EL (cell line): ENCODE data around the gene LKAAEAR1.
"Not testable (repeated sequence)": the region's sequence is repeated elsewhere in the genome, so short reads cannot be mapped to it uniquely, and the experiment has no call there.

ENCODE experiments used
- DNase-seq: peaks from one replicate; pipeline ENCODE4 v3.0.0-alpha.2; 2016

LKAAEAR1 gene, protein sequence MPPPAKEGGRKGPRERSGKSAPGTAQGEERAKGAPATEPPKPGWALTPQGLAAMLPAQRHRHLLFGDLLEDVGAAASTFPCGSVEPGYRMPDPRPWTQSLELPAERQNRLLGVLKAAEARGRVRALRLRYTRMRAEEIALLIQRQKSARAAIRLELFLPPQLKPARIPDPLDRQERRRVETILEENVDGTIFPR

DNA sequence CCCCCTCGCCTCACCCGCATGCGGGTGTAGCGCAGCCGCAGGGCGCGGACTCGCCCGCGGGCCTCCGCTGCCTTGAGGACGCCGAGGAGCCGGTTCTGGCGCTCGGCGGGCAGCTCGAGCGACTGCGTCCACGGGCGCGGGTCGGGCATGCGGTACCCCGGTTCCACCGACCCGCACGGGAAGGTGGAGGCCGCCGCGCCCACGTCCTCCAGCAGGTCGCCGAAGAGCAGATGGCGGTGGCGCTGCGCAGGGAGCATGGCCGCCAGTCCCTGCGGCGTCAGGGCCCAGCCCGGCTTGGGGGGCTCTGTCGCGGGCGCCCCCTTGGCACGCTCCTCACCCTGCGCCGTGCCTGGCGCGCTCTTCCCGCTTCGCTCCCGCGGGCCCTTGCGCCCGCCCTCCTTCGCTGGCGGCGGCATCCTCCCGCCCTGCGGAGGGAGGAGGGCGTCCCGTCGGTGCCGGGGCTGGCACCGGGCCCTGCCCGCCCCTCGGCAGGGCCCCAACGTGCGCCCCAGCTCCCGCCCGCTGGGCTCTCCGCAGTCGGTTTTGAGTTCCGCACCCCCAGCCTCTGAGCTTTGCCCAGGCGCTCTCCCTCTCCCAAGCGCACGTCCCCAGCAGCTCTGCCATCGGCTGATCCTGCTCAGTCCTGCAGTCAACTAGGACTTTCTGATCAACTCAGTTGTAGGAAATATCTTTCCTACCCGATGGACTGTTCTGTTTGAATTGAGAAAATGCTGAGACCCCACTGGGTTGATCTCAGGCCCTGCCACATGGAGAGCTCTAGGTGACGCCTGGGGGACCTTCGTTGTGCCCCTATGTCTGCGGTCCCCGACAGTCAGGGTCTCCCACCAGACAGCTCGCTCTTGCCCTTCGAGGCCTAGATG is at the start of gene LKAAEAR1:
Gene LKAAEAR1 (minus strand): TSS at position 595 of the 881 bp plus-strand sequence. CDS start 179 bp downstream, at position 416.
- DNase-seq, result no peak

DNA sequence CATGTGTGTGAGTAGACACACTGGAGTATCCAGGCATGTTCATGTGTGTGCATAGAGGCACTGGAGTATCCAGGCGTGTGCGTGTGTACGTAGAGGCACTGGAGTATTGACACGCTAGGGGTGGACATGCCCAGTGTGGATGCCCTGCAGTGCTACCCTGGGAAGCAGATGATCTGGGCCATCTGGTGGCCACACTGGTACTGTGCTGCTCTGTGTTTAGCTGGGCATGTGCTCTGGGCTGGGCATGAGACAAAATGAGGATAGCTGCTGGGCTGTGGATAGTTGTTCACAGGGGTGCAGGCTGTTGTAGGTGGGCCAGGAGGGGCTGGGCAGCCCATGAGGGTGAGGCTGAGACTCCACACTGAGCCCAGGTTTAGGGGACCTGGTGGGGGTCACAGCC is 47.2 kb upstream of the LKAAEAR1 start:
- DNase-seq, result peak; percentile 29

DNA sequence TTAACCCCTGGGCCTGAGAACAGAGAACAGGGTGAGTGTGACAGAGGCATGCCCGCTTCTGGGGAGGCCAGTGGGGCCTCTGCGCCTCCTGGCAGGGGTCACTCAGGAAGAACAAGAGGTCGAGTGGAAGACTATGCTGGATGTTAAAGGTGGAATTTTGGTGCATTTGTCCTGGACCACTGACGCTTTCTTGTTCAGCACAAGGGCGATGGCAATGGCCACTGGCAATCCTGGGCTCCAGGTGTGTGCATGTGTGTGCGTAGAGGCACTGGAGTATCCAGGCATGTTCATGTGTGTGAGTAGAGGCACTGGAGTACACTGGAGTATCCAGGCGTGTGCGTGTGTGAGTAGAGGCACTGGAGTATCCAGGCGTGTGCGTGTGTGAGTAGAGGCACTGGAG is 46.7 kb upstream of the LKAAEAR1 start:
- no peak for DNase-seq

DNA sequence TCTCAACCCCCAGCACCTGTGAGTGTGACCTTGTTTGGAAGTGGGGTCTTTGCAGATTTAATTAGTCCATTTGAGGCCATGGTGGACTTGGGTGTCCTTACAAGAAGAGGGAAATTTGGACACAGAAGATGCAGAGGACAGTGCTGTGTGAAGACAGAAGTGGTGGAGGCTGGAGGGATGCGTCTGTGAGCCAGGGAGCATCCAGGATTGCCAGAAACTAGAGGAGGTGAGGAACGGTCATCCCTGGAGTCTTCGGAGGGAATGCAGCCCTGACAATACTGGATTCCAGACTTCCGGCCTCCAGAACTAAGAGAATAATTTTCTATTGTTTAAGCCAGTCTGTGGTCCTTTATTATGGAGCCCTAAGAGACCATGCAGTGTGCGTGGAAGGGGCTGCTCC is 46.1 kb upstream of the LKAAEAR1 start:
- no peak for DNase-seq

DNA sequence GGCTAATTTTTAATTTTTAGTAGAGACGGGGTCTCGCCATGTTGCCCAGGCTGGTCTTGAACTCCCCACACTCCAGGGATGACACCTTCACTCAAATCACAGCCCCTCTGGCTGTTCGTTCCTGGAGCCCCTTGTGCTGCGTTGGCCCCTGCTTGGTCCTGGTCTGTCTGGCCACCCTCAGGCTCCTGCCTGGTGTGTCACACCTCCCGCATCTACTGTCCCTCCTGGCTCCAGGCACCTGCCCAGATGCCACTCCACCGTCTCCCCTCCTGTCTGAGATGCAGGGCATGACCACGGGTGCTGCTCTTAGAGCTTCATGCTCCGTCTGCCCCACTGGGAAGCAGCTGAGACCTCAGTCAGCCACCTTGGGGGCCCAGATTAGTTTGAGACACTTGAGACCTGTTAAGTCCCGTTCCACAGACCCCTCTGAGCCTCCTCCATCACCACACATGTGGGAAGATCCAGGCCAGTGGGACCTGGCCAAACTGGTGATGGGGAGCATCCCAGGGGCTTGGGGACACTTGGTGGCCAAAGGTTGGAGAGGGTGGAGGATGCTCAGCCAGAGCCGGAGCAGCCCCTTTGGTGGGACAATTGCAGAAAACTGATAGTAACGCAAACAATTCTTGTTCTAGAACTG is 45.1 kb upstream of the LKAAEAR1 start:
- no peak for DNase-seq

DNA sequence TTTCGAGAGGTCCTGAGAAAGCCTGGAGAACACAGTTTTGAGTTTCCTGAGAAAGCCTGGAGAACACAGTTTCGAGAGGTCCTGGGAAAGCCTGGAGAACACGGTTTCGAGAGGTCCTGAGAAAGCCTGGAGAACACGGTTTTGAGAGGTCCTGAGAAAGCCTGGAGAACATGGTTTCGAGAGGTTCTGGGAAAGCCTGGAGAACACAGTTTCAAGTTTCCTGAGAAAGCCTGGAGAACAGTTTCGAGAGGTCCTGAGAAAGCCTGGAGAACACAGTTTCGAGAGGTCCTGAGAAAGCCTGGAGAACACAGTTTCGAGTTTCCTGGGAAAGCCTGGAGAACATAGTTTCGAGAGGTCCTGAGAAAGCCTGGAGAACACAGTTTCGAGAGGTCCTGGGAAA is 39.3 kb upstream of the LKAAEAR1 start:
- DNase-seq, result not testable (repeated sequence)

DNA sequence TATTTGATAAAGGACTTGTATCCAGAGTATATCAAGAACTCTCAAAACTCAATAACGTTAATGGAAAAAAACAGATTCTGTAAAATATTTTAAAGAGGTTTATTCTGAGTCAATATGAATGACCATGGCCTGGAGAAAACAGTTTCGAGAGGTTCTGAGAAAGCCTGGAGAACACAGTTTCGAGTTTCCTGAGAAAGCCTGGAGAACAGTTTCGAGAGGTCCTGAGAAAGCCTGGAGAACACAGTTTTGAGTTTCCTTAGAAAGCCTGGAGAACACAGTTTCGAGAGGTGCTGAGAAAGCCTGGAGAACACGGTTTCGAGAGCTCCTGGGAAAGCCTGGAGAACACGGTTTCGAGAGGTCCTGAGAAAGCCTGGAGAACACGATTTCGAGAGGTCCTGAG is 38.7 kb upstream of the LKAAEAR1 start:
- DNase-seq, result not testable (repeated sequence)

DNA sequence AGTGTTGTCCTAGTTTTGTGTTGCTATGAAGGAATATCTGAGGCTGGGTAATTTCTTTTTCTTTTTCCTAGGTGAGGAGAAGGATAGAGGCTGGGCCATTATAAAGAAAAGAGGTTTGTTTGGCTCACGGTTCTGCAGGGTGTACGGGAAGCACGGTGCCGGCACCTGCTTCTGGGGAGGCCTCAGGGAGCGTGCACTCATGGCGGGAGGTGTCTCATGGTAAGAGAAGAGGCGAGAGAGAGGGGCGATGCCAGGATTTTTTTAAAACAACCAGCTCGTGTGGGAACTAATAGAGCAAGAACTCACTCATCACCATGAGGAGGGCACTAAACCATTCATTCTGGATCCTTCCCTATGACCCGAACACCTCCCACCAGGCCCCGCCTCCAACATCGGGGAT is 37.4 kb upstream of the LKAAEAR1 start:
- DNase-seq, result no peak

DNA sequence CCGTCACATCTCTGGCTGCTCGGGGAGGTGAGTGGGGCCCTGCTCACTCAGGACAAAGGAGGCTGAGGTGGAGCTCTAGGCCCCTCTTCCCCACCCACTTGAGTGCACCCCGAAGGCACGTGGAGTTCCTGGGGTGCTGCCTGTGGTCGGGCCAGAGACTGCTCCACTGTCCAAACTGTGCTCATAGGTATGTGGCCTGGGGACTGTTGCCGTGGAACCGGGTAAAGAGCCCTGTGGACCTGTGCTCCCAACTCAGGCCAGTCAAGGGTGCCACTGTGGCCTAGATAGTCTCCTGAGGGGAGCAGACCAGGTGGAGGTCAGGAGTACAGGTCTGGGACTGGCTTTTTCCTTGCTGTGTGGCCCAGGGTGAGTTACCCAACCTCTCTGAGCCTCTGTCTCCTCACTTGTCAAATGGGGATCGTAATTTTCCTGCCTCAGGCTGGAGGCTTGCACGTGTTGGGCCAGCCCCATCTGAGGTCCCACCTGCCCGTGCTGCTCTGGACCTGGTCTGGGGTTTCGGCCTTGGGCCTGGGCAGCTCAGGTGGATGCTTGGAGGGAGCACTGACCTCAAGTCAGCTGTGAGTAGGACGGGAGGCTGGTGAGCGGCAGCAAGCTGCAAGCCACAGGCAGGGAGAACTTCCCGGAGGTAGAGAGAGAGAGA is 35.6 kb upstream of the LKAAEAR1 start:
- DNase-seq, result no peak

DNA sequence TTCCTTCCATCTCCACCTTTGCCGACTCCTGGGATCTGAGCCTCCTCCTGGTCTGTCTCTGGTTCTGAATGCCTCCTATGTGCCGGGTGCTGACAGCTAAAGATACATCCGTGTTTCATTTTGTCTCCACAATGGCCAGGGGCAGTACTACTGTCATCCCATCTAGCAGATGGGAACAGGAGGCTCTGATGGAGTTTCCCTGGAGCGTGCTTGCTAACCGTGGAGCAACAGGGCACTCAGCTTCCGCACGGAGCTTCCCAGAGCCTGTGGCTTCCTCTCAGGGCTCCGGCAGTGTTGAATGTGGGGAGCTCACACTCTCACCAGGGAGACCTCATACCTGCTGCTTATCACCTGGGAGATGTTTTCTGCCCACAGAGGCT is 35.1 kb upstream of the LKAAEAR1 start:
- no peak for DNase-seq

DNA sequence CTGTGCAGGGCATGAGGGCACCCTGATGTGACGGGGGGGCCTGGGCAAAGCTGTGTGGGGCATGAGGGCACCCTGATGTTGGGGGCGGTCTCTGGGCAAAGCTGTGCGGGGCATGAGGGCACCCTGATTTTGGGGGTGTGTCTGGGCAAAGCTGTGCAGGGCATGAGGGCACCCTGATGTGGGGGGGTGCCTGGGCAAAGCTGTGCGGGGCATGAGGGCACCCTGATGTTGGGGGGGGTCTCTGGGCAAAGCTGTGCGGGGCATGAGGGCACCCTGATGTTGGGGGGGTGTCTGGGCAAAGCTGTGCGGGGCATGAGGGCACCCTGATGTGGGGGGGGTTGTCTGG is 33.2 kb upstream of the LKAAEAR1 start:
- DNase-seq, result not testable (repeated sequence)

DNA sequence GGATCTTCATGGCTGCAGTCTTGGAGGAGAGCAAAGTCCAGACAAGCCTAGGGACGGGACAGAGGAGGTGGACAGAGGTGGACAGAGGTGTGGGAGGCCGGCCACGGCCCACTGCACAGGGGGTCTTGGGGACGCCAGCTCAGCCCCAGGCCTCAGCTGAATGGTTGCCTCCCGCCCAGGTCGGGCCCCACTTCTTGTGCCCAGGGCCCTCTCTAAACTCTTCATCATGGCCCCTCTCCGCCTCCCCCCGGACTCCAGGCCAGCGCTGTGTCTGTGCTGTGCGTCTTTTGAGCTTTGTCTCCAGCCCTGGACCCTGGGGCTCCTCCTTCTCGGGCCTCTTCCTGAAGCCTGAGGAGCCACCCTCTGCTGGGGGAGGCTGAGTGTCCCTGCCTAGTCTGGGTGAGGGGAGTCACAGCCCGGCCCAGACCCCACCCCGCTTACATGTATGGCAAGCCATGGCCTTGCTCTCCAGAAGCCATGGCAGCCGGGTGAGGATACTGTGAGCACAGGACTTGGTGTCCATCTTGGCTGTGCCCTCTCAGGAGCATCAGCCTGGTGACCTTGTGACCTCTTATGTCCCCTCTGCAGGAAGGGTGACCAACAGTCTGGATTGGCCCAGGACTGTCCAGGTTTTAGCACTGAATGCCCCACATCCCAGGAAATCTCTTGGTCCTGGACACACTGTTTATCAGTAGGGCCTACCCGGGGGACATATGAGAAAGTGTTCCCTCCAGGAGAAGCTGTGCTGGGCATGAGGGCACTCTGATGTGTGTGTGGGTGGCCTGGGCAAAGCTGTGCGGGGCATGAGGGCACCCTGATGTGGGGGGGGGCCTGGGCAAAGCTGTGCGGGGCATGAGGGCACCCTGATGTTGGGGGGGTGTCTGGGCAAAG is 32.6 kb upstream of the LKAAEAR1 start:
- no peak for DNase-seq

DNA sequence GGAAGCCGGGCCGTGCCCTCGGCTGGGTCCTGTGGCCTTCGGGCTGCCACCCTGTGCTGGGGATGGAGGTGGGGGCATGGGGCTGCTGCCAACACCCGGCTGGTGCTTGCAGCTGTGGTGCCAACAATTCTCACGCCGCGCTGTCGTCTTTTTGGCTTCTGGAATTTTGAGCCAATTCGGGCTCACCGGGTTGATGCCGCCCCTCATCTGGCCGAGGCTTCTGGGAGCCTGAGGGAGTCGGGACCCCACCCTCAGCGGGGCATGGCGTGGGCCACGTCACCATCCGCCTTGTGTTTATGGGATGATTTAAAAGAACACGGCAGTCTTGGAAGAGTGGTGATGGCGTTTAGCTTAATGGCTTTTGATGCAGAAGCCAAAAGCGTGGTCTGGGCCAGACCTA is 31.8 kb upstream of the LKAAEAR1 start:
- DNase-seq, result no peak

DNA sequence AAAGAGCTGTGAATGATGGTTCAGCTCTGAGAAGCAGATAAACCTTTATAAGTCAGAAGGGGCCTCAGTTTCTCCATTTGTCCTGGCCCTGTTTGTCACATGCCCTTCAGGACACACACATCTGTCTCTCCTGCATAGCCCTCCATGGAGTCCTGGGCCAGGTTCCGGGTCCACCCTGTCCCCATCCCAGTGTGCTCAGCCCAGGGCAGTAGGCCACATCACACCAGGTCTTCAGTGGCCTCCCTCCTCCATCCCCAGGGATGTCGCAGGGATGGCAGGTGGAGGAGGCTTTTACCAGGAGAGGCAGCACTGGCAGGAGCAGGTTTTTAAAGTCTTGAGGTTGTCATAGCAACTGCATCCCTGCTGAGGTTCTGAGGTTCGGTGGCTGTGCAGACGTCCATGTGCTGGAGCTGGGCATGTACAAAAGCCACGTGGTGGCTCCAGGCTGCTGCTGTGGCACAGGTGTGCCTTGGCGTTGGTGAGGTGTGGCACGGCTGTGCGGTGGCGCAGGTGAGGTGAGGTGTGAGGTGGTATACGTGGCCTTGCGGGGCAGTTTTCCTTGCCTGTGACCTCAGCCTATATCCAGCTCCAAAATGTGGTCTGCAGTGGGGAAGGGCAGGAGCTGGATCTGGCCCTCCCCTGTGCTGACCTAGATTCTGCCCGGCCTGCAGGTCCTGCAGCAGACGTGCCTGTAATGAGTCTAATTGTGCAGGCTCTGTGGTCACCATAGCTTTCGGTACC is 31.1 kb upstream of the LKAAEAR1 start:
- DNase-seq, result no peak

DNA sequence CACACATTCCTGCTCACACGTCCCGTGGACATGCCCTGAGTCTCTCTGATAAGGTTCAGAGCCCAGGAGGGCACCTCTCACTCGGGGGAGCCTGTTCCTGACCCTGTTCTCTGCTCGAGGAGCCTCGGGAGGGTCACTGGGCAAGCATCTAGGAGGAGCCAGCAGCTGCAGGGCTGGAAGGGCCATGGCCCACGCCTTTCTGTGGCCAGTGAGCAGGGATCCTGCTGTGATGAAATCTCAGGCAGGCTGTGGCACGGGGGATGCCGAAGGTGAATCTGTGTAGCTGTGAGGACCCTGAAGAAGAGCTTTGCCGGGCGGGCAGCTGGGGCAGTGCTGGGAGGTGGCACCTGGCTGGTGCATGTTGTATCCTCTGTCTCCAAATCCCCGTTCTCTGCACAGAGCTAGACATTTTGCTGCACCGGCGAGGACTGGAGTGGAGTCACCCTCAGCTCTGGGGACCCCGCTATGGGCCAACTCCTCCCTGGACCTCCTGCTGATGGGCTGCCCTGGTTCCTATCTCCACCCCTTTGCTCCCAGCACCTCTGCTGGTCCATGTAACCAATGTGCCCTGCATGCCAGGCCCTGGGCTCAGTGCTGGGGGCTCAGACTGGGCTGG is 30.3 kb upstream of the LKAAEAR1 start:
- DNase-seq, result no peak

DNA sequence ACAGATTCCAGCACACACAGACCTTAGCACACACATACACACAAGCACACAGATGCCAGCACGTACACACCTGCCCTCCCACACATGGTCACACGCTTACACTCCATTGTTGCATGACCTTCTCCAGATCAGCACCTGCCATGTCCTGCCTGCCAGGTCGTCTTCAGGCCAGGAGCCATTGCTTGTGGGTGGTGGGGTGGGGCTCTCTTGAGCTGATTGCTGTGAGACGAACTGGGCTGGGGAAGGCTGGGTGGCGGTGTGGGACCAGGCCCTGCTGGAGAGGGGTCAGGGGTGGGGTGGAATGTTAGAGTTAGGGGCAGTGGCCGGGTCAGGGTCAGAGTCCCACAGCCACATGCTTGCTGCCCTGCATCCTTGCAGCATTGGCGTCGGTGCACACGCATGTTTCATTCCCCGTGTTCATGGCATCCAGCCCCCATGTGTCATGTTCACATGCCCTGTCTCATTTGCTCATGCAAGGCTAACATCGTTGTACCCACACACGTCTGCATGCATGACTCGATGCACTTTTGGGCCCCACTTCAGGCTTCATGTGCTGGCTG is 29.7 kb upstream of the LKAAEAR1 start:
- DNase-seq, result no peak

DNA sequence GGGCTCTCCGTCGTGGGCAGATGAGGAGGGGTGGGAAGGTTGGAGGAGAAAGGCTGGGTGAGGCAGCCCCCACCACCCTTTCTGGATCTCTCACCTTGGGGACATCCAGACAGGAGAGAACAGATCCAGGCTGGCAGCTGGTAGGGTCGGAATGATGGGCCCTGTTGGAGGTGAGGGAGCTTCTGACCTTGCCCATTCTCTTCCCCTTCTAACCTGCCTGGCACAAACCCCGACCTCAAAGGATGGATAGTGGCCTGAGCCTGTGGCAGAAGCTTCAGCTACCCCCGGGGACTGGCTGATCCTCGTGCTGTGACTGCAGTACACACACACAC is 29.2 kb upstream of the LKAAEAR1 start:
- DNase-seq, result no peak

DNA sequence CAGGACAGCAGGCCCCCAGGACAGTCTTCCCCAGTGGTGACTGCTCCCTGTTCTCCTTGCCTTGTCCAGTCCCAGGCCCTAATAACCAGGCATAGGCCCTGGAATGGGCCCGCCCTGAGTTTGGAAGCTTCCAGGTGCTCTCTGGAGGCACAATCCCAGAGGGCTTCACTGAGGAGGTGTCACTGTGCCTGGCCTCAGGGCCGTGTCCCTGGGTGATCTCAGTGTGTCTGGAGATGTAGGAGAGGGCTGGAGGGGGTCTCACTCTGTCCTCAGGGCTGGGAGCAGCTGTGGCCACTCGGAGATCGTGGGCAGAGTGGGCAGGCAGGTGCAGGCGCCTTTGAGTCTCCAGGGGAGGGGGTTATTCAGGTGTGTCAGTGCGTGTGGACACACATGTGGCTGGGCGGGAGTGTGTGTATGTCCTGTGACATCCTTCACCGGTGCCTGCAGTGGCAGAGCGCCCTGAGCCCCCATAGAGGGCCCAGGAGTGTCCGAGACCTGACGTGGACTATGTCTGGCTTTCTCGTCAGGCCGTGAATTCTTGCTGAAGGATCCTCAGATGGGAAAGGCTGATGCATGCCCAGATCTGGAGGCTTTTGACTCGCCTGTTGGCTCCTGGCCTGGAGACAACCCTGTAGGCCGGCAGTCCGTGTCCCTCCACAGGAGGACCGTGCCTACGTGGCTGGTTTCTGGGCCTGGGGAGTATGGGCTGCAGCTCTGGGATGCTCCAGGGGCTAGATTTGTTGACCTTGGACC is 28.7 kb upstream of the LKAAEAR1 start:
- no peak for DNase-seq

DNA sequence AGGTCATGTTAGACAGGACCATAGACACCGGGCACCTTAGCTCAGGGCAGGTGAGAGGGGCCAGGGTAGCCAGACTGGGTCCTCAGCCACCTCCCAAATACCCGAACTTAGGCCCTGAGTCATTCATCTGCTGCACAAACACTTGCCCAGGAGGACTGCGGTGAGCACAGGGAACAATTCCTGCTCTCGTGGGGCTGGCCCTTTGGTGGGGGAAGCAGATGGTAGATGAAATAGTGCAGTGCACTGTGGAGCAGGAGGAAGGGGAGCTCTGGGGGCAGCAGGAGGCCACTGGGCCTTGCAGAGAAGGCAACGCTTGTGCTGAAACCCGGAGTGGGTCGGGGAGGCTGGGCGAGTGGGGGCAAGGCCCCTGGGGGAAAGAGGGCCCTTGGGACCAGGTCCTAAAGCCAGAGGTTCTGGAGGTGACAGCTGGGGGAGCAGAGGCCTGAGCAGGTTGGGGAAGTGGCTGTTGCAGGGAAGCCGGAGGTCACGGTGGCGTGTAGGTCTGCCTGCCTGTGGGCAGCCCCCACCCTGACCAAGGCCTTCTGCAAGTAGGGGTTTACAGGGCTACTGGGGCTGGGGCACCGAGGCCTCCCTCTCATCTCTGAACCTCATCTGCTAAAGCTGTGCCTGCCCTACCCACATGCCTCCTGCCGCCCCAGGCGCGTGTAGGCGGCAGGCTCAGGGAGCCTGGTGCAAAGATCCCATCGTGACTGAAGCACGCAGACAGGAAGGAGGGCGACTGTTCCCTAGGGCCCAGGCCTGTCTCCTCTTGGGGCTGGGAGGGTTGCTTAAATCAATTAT is 27.8 kb upstream of the LKAAEAR1 start:
- no peak for DNase-seq
